D341Med (cell line): Measurements from ENCODE around the gene SLC30A9.

Experiments
- DNase-seq: peaks from one replicate; pipeline ENCODE4 v3.0.0; 2012; ENCODE audit warnings: low spot score

Gene SLC30A9

GRCh38 chr4:41990365-41991111, at the start of gene SLC30A9:
Gene SLC30A9 (plus strand): TSS chr4:41990530. CDS start chr4:41990652, 122 bp downstream.
- peak; percentile 96 for DNase-seq

- no peak for DNase-seq
These were observed 49.5 kb upstream of the SLC30A9 start for GRCh38 chr4:41940834-41941233.

- no peak for DNase-seq
These were observed 46.8 kb upstream of the SLC30A9 start for GRCh38 chr4:41943506-41943905.

GRCh38 chr4:41944089-41944488, 46.2 kb upstream of the SLC30A9 start:
- no peak for DNase-seq

- DNase-seq = no peak
These were observed 40.8 kb upstream of the SLC30A9 start for GRCh38 chr4:41949531-41949930.

GRCh38 chr4:41957634-41958033, 32.7 kb upstream of the SLC30A9 start:
- DNase-seq = peak; percentile 51

- DNase-seq = no peak
These were observed 27.2 kb upstream of the SLC30A9 start for GRCh38 chr4:41963105-41963504.

- DNase-seq = no peak
These were observed 25.9 kb upstream of the SLC30A9 start for GRCh38 chr4:41964401-41964800.

GRCh38 chr4:41967392-41967791, 22.9 kb upstream of the SLC30A9 start:
- DNase-seq = no peak

- no peak for DNase-seq
These were observed 20.7 kb upstream of the SLC30A9 start for GRCh38 chr4:41969671-41970070.

GRCh38 chr4:41975341-41975740, 15.0 kb upstream of the SLC30A9 start:
- no peak for DNase-seq

- no peak for DNase-seq
These were observed 13.4 kb upstream of the SLC30A9 start for GRCh38 chr4:41976775-41977516.

GRCh38 chr4:41977709-41978108, 12.6 kb upstream of the SLC30A9 start:
- DNase-seq = no peak

- DNase-seq = no peak
These were observed 8.9 kb upstream of the SLC30A9 start, which contains the start of gene DCAF4L1 for GRCh38 chr4:41981456-41981855. Gene DCAF4L1 (plus strand): TSS chr4:41981756. CDS start chr4:41981793, 37 bp downstream.

- DNase-seq = no peak
These were observed 7.6 kb upstream of the SLC30A9 start for GRCh38 chr4:41982716-41983115.

- no peak for DNase-seq
These were observed 5.2 kb upstream of the SLC30A9 start for GRCh38 chr4:41985151-41985550.

- no peak for DNase-seq
These were observed 351 bp upstream of the SLC30A9 start for GRCh38 chr4:41989994-41990364.

- no peak for DNase-seq
These were observed 1.8 kb downstream of the SLC30A9 start for GRCh38 chr4:41991916-41992767.

GRCh38 chr4:41992967-41993857, 2.9 kb downstream of the SLC30A9 start:
- DNase-seq = no peak

- no peak for DNase-seq
These were observed 4.2 kb downstream of the SLC30A9 start for GRCh38 chr4:41994461-41994985.

GRCh38 chr4:41998019-41998418, 7.7 kb downstream of the SLC30A9 start:
- no peak for DNase-seq
